H9 (cell line): ENCODE data around the gene DMD. TPM values are rescaled to one million over a fixed set of nuclear protein-coding genes. Genes with fewer than 3 reads are reported as not detected.

Experiments
- DNase-seq: peaks from one replicate; pipeline ENCODE4 v3.0.0-alpha.2; 2017
- H2AFZ ChIP-seq: one replicate; pipeline ENCODE4 v1.6.1; 2013; ENCODE audit warnings: mild to moderate bottlenecking, low read length, control low read depth, moderate library complexity
- H2AK5ac ChIP-seq: 2 replicates; pipeline ENCODE4 v1.6.1; 2013; ENCODE audit warnings: low read length, control low read depth, mixed read lengths; ENCODE audit not compliant: insufficient read length
- H2BK120ac ChIP-seq: one replicate; pipeline ENCODE4 v1.6.1; 2013; ENCODE audit warnings: low read depth, mild to moderate bottlenecking, low read length, control low read depth, inconsistent platforms; ENCODE audit not compliant: poor library complexity, severe bottlenecking
- H2BK12ac ChIP-seq: 2 replicates; pipeline ENCODE4 v1.6.1; 2013; ENCODE audit warnings: low read length, control low read depth, mixed read lengths, low read depth; ENCODE audit not compliant: insufficient read length
- H2BK15ac ChIP-seq: 2 replicates; pipeline ENCODE4 v1.6.1; 2013; ENCODE audit warnings: low read depth, low read length, control low read depth
- H2BK20ac ChIP-seq: one replicate; pipeline ENCODE4 v1.6.1; 2013; ENCODE audit warnings: low read depth, mild to moderate bottlenecking, low read length, control low read depth, inconsistent platforms; ENCODE audit not compliant: poor library complexity, severe bottlenecking
- H2BK5ac ChIP-seq: 2 replicates; pipeline ENCODE4 v1.6.1; 2013; ENCODE audit warnings: low read length, control low read depth, mixed read lengths; ENCODE audit not compliant: insufficient read length
- H3K14ac ChIP-seq: 2 replicates; pipeline ENCODE4 v1.6.1; 2013; ENCODE audit warnings: low read length, control low read depth; ENCODE audit not compliant: insufficient read depth
- H3K18ac ChIP-seq: 2 replicates; pipeline ENCODE4 v1.6.1; 2013; ENCODE audit warnings: low read depth, mild to moderate bottlenecking, mixed read lengths, low read length, control low read depth; ENCODE audit not compliant: insufficient read length
- H3K23ac ChIP-seq: 2 replicates; pipeline ENCODE4 v1.6.1; 2013; ENCODE audit warnings: low read length, control low read depth, mixed read lengths, low read depth; ENCODE audit not compliant: insufficient read length
- H3K23me2 ChIP-seq: 2 replicates; pipeline ENCODE4 v1.6.1; 2013; ENCODE audit warnings: low read depth, mild to moderate bottlenecking, mixed read lengths, low read length, control low read depth; ENCODE audit not compliant: insufficient read length, poor library complexity, severe bottlenecking
- H3K27ac ChIP-seq: 2 replicates; pipeline ENCODE4 v1.5.1; 2013; ENCODE audit warnings: low read length, control low read depth, mixed read lengths, low read depth; ENCODE audit not compliant: insufficient read length
- H3K27me3 ChIP-seq: 2 replicates; pipeline ENCODE4 v1.6.1; 2013; ENCODE audit warnings: low read length, control low read depth, inconsistent platforms; ENCODE audit not compliant: insufficient read depth
- H3K4ac ChIP-seq: 2 replicates; pipeline ENCODE4 v1.6.1; 2013; ENCODE audit warnings: low read depth, mild to moderate bottlenecking, control low read depth, inconsistent platforms, low read length, moderate library complexity
- H3K4me1 ChIP-seq: 2 replicates; pipeline ENCODE4 v1.6.1; 2013; ENCODE audit warnings: low read length, control low read depth, inconsistent platforms; ENCODE audit not compliant: insufficient read depth
- H3K4me2 ChIP-seq: 2 replicates; pipeline ENCODE4 v1.6.1; 2013; ENCODE audit warnings: low read length, control low read depth, mixed read lengths; ENCODE audit not compliant: insufficient read length, insufficient read depth
- H3K56ac ChIP-seq: 2 replicates; pipeline ENCODE4 v1.6.1; 2013; ENCODE audit warnings: low read depth, mild to moderate bottlenecking, mixed read lengths, low read length, control low read depth; ENCODE audit not compliant: insufficient read length
- H3K79me1 ChIP-seq: 2 replicates; pipeline ENCODE4 v1.6.1; 2013; ENCODE audit warnings: low read depth, mild to moderate bottlenecking, moderate library complexity, low read length, control low read depth, inconsistent platforms; ENCODE audit not compliant: insufficient read depth, poor library complexity, severe bottlenecking
- H3K79me2 ChIP-seq: 2 replicates; pipeline ENCODE4 v1.6.1; 2013; ENCODE audit warnings: low read length, control low read depth, inconsistent platforms; ENCODE audit not compliant: insufficient read depth
- H3K9ac ChIP-seq: 2 replicates; pipeline ENCODE4 v1.6.1; 2013; ENCODE audit warnings: low read length, control low read depth, mixed read lengths; ENCODE audit not compliant: insufficient read length; ENCODE audit errors: extremely low read depth
- H3K9me3 ChIP-seq: one replicate; pipeline ENCODE4 v1.6.1; 2013; ENCODE audit warnings: low read depth, low read length, inconsistent platforms; ENCODE audit not compliant: control insufficient read depth
- H3T11ph ChIP-seq: one replicate; pipeline ENCODE4 v1.6.1; 2013; ENCODE audit warnings: mild to moderate bottlenecking, low read length, control low read depth, inconsistent platforms
- H4K20me1 ChIP-seq: one replicate; pipeline ENCODE4 v1.6.1; 2013; ENCODE audit not compliant: control insufficient read depth, insufficient read length, insufficient read depth
- H4K5ac ChIP-seq: 2 replicates; pipeline ENCODE4 v1.6.1; 2013; ENCODE audit warnings: low read depth, mild to moderate bottlenecking, mixed read lengths, low read length, control low read depth; ENCODE audit not compliant: insufficient read length
- H4K8ac ChIP-seq: replicated peaks from 2 replicates; pipeline ENCODE4 v1.6.1; 2013; ENCODE audit warnings: low read length, control low read depth, mixed read lengths, low read depth; ENCODE audit not compliant: insufficient read length
- H4K91ac ChIP-seq: 2 replicates; pipeline ENCODE4 v1.6.1; 2013; ENCODE audit warnings: low read depth, mild to moderate bottlenecking, moderate library complexity, mixed read lengths, low read length, control low read depth; ENCODE audit not compliant: insufficient read length
- H3K27ac Mint-ChIP-seq, 3 experiments: 2 replicates in 2 of 3; 3 replicates in 1 of 3; pipeline ENCODE4 v1.8.0; 2020 to 2021; ENCODE audit warnings: mixed read lengths in 3 of 3, mild to moderate bottlenecking in 1 of 3, moderate library complexity in 1 of 3
- H3K27me3 Mint-ChIP-seq: 2 replicates; pipeline ENCODE4 v1.8.0; 2021; ENCODE audit warnings: low read depth, mild to moderate bottlenecking, moderate library complexity, mixed read lengths
- H3K36me3 Mint-ChIP-seq, 3 experiments: 2 replicates in 2 of 3; 3 replicates in 1 of 3; pipeline ENCODE4 v1.8.0; 2020 to 2021; ENCODE audit warnings: low read depth in 3 of 3, mixed read lengths in 3 of 3; ENCODE audit not compliant: insufficient read depth in 1 of 3
- H3K4me1 Mint-ChIP-seq, 2 experiments: 2 replicates each; pipeline ENCODE4 v1.8.0; 2020; ENCODE audit warnings: mixed read lengths in 2 of 2
- H3K4me3 Mint-ChIP-seq, 2 experiments: 2 replicates in 1 of 2; 3 replicates in 1 of 2; pipeline ENCODE4 v1.8.0; 2020 to 2021; ENCODE audit warnings: mild to moderate bottlenecking in 2 of 2, mixed read lengths in 2 of 2, moderate library complexity in 1 of 2
- H3K9me3 Mint-ChIP-seq, 2 experiments: 2 replicates in 1 of 2; 3 replicates in 1 of 2; pipeline ENCODE4 v1.8.0; 2020; ENCODE audit warnings: mild to moderate bottlenecking in 2 of 2, mixed read lengths in 2 of 2, moderate library complexity in 1 of 2
- CTCF ChIP-seq: fragments of 200-600 bp; sonication (generic); conservative IDR thresholded peaks from 3 replicates; pipeline ENCODE4 v1.8.0; 2021; ENCODE audit warnings: antibody characterized with exemption, mild to moderate bottlenecking
- WGBS: extraction: QIAGEN DNeasy Blood & Tissue Kit; methylation state at CpG from one replicate; pipeline ENCODE4 v1.1.7; 2013; ENCODE audit warnings: missing lambda C conversion rate, low lambda C conversion rate, mixed read lengths; ENCODE audit not compliant: insufficient read length; ENCODE audit errors: extremely low coverage; 5-methylcytosine and 5-hydroxymethylcytosine counted together
- total RNA-seq: library from RNA; stranded (reverse); gene quantifications from 2 replicates; pipeline ENCODE4 v1.2.1, GENCODE V29; 2021

Gene DMD
- total RNA-seq, 1 experiment from 2014 or later = 3.8 TPM

- Histone ChIP-seq H3K79me2 (no peaks in the 10 kb centered on the region), H3K18ac (no peak overlapping the region), H3K9me3 (no peaks in the 10 kb centered on the region), H2BK15ac (no peak overlapping the region), H2AK5ac (no peak overlapping the region), H2BK5ac (no peak overlapping the region), H2BK12ac (no peak overlapping the region), H2AFZ (no peak overlapping the region), H3K4me1 (no peaks in the 10 kb centered on the region), H3K56ac (no peak overlapping the region), H2BK20ac (no peak overlapping the region), H3K9ac (no peak overlapping the region), H3K27ac (no peak overlapping the region), H4K8ac (no peak overlapping the region), H3K4me2 (no peak overlapping the region), H3K27me3 (no peaks in the 10 kb centered on the region), H4K20me1 (no peaks in the 10 kb centered on the region), H3K23ac (no peak overlapping the region), H3K14ac (no peak overlapping the region), H4K5ac (no peak overlapping the region), H3K79me1 (no peaks in the 10 kb centered on the region), H3K23me2 (no peaks in the 10 kb centered on the region), H2BK120ac (no peak overlapping the region), H4K91ac (no peak overlapping the region), H3T11ph (no peak overlapping the region), H3K4ac (no peak overlapping the region)
- no peak for DNase-seq
- Mint-ChIP-seq H3K4me1 (peaks cover 6 to 13% of the 10 kb centered on the region in 2 experiments; a peak in 3 of 4 replicates), H3K36me3 (no peaks in the 10 kb centered on the region; a peak in 1 of 7 replicates), H3K4me3 (no peak overlapping the region), H3K27ac (no peak overlapping the region), H3K9me3 (peaks cover 29 to 41% of the 10 kb centered on the region in 2 experiments), H3K27me3 (no peaks in the 10 kb centered on the region)
- WGBS = no CpG with 5 or more reads among the region's 7 CpGs
- TF ChIP-seq CTCF = no peak
These were observed 1996.0 kb downstream of the DMD start for GRCh38 chrX:31215277-31215815.
